VCaP (cell line): ENCODE measurements around the gene MED22.

Experiments
- H3K27ac ChIP-seq: fragments of 450-650 bp; 2 replicates; pipeline ENCODE4 v1.5.1; 2017
- TF ChIP-seq, protein P1 (sequence below): fragments of 450-650 bp; conservative IDR thresholded peaks from 2 replicates; pipeline ENCODE4 v1.5.1; 2017; ENCODE audit warnings: mild to moderate bottlenecking, moderate library complexity

MED22 gene

DNA sequence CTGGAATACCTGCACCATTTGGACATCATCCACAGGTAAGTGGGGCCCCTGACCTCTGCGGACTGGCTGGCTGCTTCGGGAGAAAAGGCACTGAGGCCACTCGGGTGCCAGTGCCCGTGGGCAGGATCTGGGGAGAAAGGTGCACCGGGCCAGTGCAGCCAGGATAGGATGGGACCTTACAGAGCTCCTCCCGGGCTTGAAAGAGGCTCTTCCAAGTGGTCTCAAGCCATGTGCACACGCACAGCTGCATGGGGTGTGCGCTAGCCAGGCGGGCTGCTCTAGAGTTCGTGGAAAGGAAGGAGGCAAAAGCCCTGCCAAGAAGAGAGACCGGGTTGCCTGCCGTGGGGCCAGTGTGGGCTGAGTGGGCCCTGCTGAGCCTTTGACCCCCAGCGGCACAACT lies 41.6 kb upstream of the MED22 start:
- H3K27ac ChIP-seq: no peak overlapping the region
- TF ChIP-seq, protein P1, sequence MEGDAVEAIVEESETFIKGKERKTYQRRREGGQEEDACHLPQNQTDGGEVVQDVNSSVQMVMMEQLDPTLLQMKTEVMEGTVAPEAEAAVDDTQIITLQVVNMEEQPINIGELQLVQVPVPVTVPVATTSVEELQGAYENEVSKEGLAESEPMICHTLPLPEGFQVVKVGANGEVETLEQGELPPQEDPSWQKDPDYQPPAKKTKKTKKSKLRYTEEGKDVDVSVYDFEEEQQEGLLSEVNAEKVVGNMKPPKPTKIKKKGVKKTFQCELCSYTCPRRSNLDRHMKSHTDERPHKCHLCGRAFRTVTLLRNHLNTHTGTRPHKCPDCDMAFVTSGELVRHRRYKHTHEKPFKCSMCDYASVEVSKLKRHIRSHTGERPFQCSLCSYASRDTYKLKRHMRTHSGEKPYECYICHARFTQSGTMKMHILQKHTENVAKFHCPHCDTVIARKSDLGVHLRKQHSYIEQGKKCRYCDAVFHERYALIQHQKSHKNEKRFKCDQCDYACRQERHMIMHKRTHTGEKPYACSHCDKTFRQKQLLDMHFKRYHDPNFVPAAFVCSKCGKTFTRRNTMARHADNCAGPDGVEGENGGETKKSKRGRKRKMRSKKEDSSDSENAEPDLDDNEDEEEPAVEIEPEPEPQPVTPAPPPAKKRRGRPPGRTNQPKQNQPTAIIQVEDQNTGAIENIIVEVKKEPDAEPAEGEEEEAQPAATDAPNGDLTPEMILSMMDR: no peak

DNA sequence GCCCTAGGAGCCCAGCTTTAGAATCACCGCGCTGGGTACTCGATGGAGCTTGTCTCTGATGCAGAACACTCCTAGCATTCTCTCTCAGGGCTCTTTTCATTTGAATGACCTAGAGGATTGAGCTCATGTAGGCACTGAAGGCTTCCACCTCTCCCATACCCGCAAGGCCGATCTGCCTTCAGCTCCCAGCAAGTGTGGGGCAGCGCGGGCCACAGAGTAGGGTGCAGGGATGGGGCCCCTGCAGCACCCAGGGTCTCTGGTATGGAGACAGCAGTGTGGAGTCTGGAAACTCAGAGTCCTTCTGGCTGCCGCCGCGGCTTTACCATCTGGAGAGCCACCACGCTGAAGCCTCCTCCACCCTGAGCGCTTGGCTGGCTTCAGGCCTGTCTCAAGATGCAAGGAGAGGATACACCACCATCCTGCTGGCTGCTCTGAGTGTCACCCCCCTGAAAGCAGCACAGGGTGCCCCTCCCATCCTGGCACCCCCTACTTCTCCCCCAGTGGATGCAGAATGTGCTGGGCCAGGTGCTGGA lies 41.2 kb upstream of the MED22 start:
- H3K27ac ChIP-seq: no peak overlapping the region
- TF ChIP-seq, protein P1: no peak

DNA sequence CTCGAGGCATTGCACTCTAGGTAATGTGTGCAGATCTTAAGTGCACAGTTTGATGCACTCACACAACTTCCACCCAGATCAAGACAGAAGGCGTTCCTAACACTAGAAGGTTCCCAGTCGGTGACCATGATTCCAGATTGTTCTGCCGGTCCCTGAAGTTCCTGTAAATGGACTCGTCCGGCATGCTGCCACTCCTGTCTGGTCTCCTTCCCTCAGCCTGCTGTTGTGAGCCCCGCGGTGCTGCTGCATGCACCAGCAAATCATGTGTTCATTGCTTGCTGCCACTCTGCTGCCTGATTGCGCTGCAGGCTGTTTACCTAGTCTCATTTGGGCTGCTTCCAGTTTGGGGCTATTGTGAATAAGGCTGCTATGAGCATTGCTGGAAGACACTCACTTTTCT lies 39.7 kb upstream of the MED22 start:
- TF ChIP-seq, protein P1: no peak

DNA sequence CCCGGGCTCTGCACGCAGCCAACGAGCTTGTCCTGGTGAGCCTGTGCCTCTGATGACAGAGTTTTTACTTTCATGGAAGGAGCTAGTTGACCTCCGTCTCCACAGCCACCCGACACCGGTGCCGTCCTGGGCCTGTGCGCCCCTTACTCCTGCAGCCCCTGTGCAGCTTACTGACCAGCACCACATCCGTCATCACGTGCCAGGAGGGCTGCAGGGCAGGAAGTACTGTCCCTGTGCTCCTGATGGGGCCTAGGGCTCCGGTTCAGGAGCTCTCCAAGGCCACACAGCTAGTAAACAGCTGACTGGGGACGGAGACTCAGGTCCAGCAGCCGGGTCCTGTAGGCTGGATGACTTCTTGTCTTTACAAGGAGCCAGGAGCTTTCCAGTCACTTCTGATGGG lies 38.4 kb upstream of the MED22 start:
- TF ChIP-seq, protein P1: no peak
- H3K27ac ChIP-seq: no peak overlapping the region

More for the DNA sequence above, 39.7 kb upstream of the MED22 start:
- peak overlapping the region; percentile 45 for H3K27ac ChIP-seq

DNA sequence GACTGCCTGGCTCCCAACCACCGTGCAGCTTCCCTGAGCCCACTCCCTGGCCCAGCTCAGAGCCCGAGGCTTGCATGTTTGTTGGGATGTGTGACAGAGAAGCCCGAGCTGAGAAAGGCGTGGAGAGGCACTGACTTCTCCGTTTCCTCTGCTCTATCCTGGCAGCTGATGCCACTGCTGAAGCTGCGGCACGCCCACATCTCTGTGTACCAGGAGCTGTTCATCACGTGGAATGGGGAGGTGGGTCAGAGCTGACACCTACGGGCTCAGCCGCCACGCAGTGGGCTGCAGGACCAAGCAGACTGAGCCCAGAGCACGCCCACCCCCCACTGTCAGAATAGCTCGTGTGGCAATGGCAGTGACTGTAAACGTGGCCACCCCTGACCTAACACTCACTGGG lies 37.5 kb upstream of the MED22 start:
- H3K27ac ChIP-seq: no peak overlapping the region
- TF ChIP-seq, protein P1: no peak

DNA sequence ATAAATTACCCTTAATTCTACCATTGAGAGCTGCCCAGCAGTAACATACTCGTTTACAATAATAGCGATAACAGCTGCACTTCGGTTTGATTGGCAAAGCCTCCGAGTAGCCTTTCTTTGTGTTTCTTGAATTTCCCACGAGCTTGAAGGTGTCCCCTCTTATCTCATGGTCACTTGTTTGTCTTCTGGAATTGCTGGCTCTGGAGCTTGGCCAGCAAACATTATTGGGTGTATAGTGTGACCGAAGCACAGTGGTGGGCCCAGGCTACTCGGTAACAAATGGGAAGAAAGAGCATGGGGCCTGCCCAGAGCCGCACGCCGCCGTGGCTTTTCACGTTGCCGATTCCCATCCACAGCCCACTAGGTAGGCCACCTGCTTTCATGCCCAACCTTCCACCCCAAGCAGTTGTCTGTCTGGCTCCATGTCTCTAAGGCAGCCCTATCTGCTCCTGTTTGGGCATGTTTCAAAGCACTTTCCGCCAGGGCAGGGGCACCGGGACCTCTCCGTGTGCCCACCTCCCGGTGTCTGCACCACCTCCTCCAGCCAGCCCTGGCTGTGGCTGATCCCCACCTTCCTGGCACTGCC lies 36.9 kb upstream of the MED22 start:
- H3K27ac ChIP-seq: no peak overlapping the region
- TF ChIP-seq, protein P1: no peak

DNA sequence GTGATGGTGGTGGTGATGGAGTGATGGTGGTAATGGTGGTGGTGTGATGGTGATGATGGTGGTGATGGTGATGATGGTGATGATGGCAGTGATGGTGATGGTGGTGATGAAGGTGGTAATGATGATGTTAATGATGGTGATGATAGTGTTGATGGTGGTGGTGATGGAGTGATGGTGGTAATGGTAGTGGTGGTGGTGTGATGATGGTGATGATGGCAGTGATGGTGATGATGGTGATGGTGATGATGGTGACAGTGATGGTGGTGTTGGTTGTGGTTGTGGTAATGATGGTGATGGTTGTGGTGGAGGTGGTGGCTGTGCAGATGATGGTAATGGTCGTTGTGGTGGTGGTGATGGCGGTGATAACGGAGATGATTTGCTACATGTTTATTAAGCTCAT lies 35.5 kb upstream of the MED22 start:
- TF ChIP-seq, protein P1: no peak

More for the DNA sequence above, 35.5 kb upstream of the MED22 start:
- no peak overlapping the region for H3K27ac ChIP-seq
